Mesenchymal stem cell (in vitro differentiated cells and primary cell): Measurements from ENCODE around the gene KIRREL2.
"Not testable (repeated sequence)": the region's sequence is repeated elsewhere in the genome, so short reads cannot be mapped to it uniquely, and the experiment has no call there.

ENCODE experiments used
- DNase-seq: peaks from one replicate; pipeline ENCODE4 v3.0.0-alpha.2; 2013
- H2AFZ ChIP-seq: one replicate; pipeline ENCODE4 v1.6.1; 2013; ENCODE audit warnings: low read depth, mild to moderate bottlenecking, control low read depth, inconsistent platforms, low read length, moderate library complexity
- H2AK5ac ChIP-seq: 2 replicates; pipeline ENCODE4 v1.6.1; 2013; ENCODE audit warnings: low read length, moderate library complexity, mild to moderate bottlenecking, inconsistent platforms; ENCODE audit not compliant: severe bottlenecking
- H2BK120ac ChIP-seq: one replicate; pipeline ENCODE4 v1.6.1; 2013; ENCODE audit warnings: low read depth, mild to moderate bottlenecking, inconsistent platforms, low read length, moderate library complexity
- H2BK12ac ChIP-seq, 2 experiments: one replicate each; pipeline ENCODE4 v1.6.1; 2013; ENCODE audit warnings: inconsistent platforms in 2 of 2, low read length in 2 of 2, mild to moderate bottlenecking in 2 of 2, moderate library complexity in 2 of 2, control low read depth in 1 of 2
- H2BK15ac ChIP-seq: one replicate; pipeline ENCODE4 v1.6.1; 2013; ENCODE audit warnings: mild to moderate bottlenecking, low read depth, inconsistent platforms; ENCODE audit not compliant: poor library complexity, severe bottlenecking
- H2BK5ac ChIP-seq: 2 replicates; pipeline ENCODE4 v1.6.1; 2013; ENCODE audit warnings: low read depth, mild to moderate bottlenecking, low read length, control low read depth, inconsistent platforms; ENCODE audit not compliant: poor library complexity, severe bottlenecking
- H3K14ac ChIP-seq, 2 experiments: one replicate each; pipeline ENCODE4 v1.6.1; 2013; ENCODE audit warnings: inconsistent platforms in 2 of 2, low read length in 2 of 2, control low read depth in 1 of 2, mild to moderate bottlenecking in 1 of 2, moderate library complexity in 1 of 2
- H3K18ac ChIP-seq, 2 experiments: one replicate each; pipeline ENCODE4 v1.6.1; 2013; ENCODE audit warnings: inconsistent platforms in 2 of 2, low read length in 2 of 2, control low read depth in 1 of 2, low read depth in 1 of 2, mild to moderate bottlenecking in 1 of 2
- H3K23ac ChIP-seq, 2 experiments: one replicate each; pipeline ENCODE4 v1.6.1; 2013; ENCODE audit warnings: inconsistent platforms in 2 of 2, low read length in 2 of 2, mild to moderate bottlenecking in 2 of 2, moderate library complexity in 2 of 2, control low read depth in 1 of 2
- H3K27ac ChIP-seq: 2 replicates; pipeline ENCODE4 v1.5.1; 2013; ENCODE audit warnings: mild to moderate bottlenecking, moderate library complexity, low read length, control low read depth, inconsistent platforms; ENCODE audit not compliant: poor library complexity, severe bottlenecking
- H3K27me3 ChIP-seq, 2 experiments: 2 replicates each; pipeline versions ENCODE4 v1.6.1 to v1.7.0; 2013; ENCODE audit warnings: low read length in 2 of 2, mild to moderate bottlenecking in 2 of 2, moderate library complexity in 2 of 2, control low read depth in 1 of 2, inconsistent platforms in 1 of 2; ENCODE audit not compliant: control insufficient read depth in 1 of 2, insufficient read depth in 1 of 2
- H3K36me3 ChIP-seq, 2 experiments: 2 replicates each; pipeline versions ENCODE4 v1.6.1 to v1.7.0; 2013; ENCODE audit warnings: low read length in 2 of 2, control low read depth in 1 of 2, inconsistent platforms in 1 of 2, low read depth in 1 of 2, mild to moderate bottlenecking in 1 of 2; ENCODE audit not compliant: insufficient read depth in 2 of 2, control insufficient read depth in 1 of 2
- H3K4ac ChIP-seq, 2 experiments: one replicate each; pipeline ENCODE4 v1.6.1; 2013; ENCODE audit warnings: inconsistent platforms in 2 of 2, low read length in 2 of 2, mild to moderate bottlenecking in 2 of 2, moderate library complexity in 2 of 2, control low read depth in 1 of 2, low read depth in 1 of 2
- H3K4me1 ChIP-seq: 2 replicates; pipeline ENCODE4 v1.6.1; 2013; ENCODE audit warnings: low read depth, low read length, control low read depth; ENCODE audit not compliant: control insufficient read depth, insufficient read depth
- H3K4me2 ChIP-seq: 2 replicates; pipeline ENCODE4 v1.6.1; 2013; ENCODE audit warnings: low read length, mild to moderate bottlenecking, inconsistent platforms; ENCODE audit not compliant: poor library complexity, severe bottlenecking
- H3K4me3 ChIP-seq, 2 experiments: 2 replicates each; pipeline versions ENCODE4 v1.5.1 to v1.7.0; 2013; ENCODE audit warnings: low read length in 2 of 2, mild to moderate bottlenecking in 2 of 2, control low read depth in 1 of 2, low read depth in 1 of 2; ENCODE audit not compliant: insufficient read depth in 1 of 2
- H3K79me1 ChIP-seq: replicated peaks from 2 replicates; pipeline ENCODE4 v1.6.1; 2013; ENCODE audit warnings: mild to moderate bottlenecking, control low read depth, low read length, inconsistent platforms; ENCODE audit not compliant: poor library complexity, severe bottlenecking
- H3K9ac ChIP-seq: 2 replicates; pipeline ENCODE4 v1.7.0; 2013; ENCODE audit warnings: mild to moderate bottlenecking, low read length, moderate library complexity
- H3K9me3 ChIP-seq: 2 replicates; pipeline ENCODE4 v1.7.0; 2013; ENCODE audit warnings: mild to moderate bottlenecking, low read length; ENCODE audit not compliant: control insufficient read depth
- H4K8ac ChIP-seq: one replicate; pipeline ENCODE4 v1.6.1; 2013; ENCODE audit warnings: inconsistent platforms, mild to moderate bottlenecking, low read length, moderate library complexity
- H4K91ac ChIP-seq: one replicate; pipeline ENCODE4 v1.6.1; 2013; ENCODE audit warnings: mild to moderate bottlenecking, low read length, inconsistent platforms
- WGBS: methylation state at CpG from one replicate; pipeline ENCODE4 v1.1.7; 2013; ENCODE audit warnings: mixed read lengths; 5-methylcytosine and 5-hydroxymethylcytosine counted together

KIRREL2 gene

DNA sequence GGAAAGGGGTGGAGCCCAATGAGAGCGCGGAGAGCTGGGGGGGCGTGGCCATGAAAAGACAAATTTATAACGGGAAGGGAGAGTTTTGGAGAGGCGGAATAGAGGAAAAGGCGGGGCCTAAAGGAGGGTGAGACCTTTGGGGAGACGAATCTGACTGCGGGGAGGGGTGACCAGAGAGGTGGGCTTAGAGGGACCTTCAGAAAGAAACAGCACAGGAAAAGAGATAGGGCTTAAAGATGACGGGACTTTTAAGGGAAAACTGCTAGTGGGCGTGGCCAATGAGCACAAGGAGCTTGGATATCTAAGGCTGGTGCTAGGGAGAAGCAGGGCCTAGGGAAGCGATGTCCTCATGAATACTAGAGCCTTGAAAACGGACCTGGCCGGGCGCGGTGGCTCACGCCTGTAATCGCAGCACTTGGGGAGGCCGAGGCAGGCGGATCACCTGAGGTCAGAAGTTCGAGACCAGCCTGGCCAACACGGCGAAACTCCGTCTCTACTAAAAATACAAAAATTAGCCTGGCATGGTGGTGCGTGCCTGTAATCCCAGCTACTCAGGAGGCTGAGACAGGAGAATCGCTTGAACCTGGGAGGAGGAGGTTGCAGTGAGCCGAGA lies 13.5 kb downstream of the KIRREL2 start:
- H4K91ac ChIP-seq, H2AK5ac ChIP-seq, H3K9ac ChIP-seq, H2AFZ ChIP-seq, H2BK120ac ChIP-seq, H3K4me3 ChIP-seq, H2BK12ac ChIP-seq, H3K79me1 ChIP-seq, H3K27ac ChIP-seq, H3K18ac ChIP-seq, H3K4ac ChIP-seq, H3K23ac ChIP-seq, H4K8ac ChIP-seq, H3K36me3 ChIP-seq, H2BK15ac ChIP-seq, H3K14ac ChIP-seq, H3K9me3 ChIP-seq, H2BK5ac ChIP-seq: not testable (repeated sequence)
- WGBS: 56% methylated on average over 26 of the region's 26 CpGs
- Histone ChIP-seq H3K4me1 (peaks cover 12% of the 10 kb centered on the region), H3K4me2 (peak overlapping the region; percentile 77), H3K27me3 (peaks cover 40 to 59% of the 10 kb centered on the region in 2 experiments)
- DNase-seq: peak; percentile 8

- Histone ChIP-seq H4K91ac (no peak overlapping the region), H2BK120ac (no peak overlapping the region), H3K14ac (no peak overlapping the region), H3K4ac (no peak overlapping the region), H3K4me1 (peaks cover 12% of the 10 kb centered on the region), H3K36me3 (peaks cover 0 to 5% of the 10 kb centered on the region in 2 experiments), H3K27ac (no peak overlapping the region), H3K23ac (no peak overlapping the region), H4K8ac (no peak overlapping the region), H3K18ac (no peak overlapping the region), H3K9ac (no peak overlapping the region), H2BK5ac (no peak overlapping the region), H2BK12ac (no peak overlapping the region), H3K4me2 (no peak overlapping the region), H3K9me3 (no peaks in the 10 kb centered on the region), H3K27me3 (peaks cover 38 to 55% of the 10 kb centered on the region in 2 experiments), H3K4me3 (no peak overlapping the region), H2BK15ac (no peak overlapping the region), H2AK5ac (no peak overlapping the region), H3K79me1 (no peaks in the 10 kb centered on the region), H2AFZ (no peak overlapping the region)
- WGBS: 83% methylated on average over 12 of the region's 12 CpGs
- DNase-seq: no peak
Measured at GRCh38 chr19:35870798-35871197, 14.1 kb downstream of the KIRREL2 start.

DNA sequence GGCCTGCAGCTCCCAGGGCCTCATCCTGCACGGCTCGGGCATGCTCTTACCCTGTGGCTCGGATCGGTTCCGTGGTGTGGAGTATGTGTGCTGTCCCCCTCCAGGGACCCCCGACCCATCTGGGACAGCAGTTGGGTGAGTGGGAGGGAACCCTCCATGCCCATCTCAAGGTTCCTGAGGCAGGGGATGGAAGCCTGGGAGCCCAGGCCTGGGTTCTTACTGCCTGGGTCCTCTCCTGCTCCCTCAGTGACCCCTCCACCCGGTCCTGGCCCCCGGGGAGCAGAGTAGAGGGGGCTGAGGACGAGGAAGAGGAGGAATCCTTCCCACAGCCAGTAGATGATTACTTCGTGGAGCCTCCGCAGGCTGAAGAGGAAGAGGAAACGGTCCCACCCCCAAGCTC lies 14.9 kb downstream of the KIRREL2 start:
- Histone ChIP-seq H3K4me3 (no peak overlapping the region), H3K4ac (no peak overlapping the region), H3K9me3 (no peaks in the 10 kb centered on the region), H4K91ac (no peak overlapping the region), H2AK5ac (no peak overlapping the region), H3K27me3 (peaks cover 31 to 54% of the 10 kb centered on the region in 2 experiments), H3K14ac (no peak overlapping the region), H2AFZ (no peak overlapping the region), H2BK5ac (no peak overlapping the region), H4K8ac (no peak overlapping the region), H3K23ac (no peak overlapping the region), H3K79me1 (no peaks in the 10 kb centered on the region), H3K4me2 (no peak overlapping the region), H2BK120ac (no peak overlapping the region), H3K4me1 (peaks cover 12% of the 10 kb centered on the region), H2BK12ac (no peak overlapping the region), H3K18ac (no peak overlapping the region), H3K27ac (no peak overlapping the region), H2BK15ac (no peak overlapping the region), H3K9ac (no peak overlapping the region), H3K36me3 (peaks cover 0 to 5% of the 10 kb centered on the region in 2 experiments)
- no peak for DNase-seq
- 85% methylated on average over 6 of the region's 12 CpGs for WGBS

DNA sequence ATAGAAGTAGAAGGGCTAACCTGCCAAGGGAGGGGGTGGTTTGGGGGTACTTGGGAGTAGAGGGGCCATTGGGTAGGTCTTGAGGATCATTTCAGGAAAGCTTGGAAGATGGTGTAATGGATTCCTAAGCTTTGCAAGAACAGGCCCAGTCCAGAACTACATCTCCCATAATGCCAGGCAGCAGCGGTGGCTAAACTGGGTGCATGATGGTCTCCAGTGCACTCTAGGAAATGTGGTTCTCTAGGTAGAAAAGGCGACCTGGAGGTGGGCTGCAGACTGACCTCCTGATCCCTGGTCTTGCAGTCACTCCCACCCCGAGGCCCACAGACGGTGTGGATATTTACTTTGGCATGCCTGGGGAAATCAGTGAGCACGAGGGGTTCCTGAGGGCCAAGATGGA lies 15.5 kb downstream of the KIRREL2 start:
- H2AFZ ChIP-seq: no peak overlapping the region
- no peak overlapping the region for H2BK12ac ChIP-seq
- no peak overlapping the region for H3K18ac ChIP-seq
- no peak overlapping the region for H3K27ac ChIP-seq
- no peak overlapping the region for H3K14ac ChIP-seq
- no peak overlapping the region for H4K91ac ChIP-seq
- H3K23ac ChIP-seq: no peak overlapping the region
- no peak overlapping the region for H2BK15ac ChIP-seq
- H3K79me1 ChIP-seq: no peaks in the 10 kb centered on the region
- peaks cover 26 to 52% of the 10 kb centered on the region in 2 experiments for H3K27me3 ChIP-seq
- no peaks in the 10 kb centered on the region for H3K9me3 ChIP-seq
- peaks cover 0 to 5% of the 10 kb centered on the region in 2 experiments for H3K36me3 ChIP-seq
- no peak overlapping the region for H3K9ac ChIP-seq
- no peak overlapping the region for H2BK120ac ChIP-seq
- H3K4me1 ChIP-seq: peaks cover 12% of the 10 kb centered on the region
- H3K4me3 ChIP-seq: no peak overlapping the region
- H2BK5ac ChIP-seq: no peak overlapping the region
- 79% methylated on average over 4 of the region's 5 CpGs for WGBS
- no peak overlapping the region for H4K8ac ChIP-seq
- no peak overlapping the region for H3K4me2 ChIP-seq
- H2AK5ac ChIP-seq: no peak overlapping the region
- H3K4ac ChIP-seq: no peak overlapping the region
- DNase-seq: no peak
